HG03354 (cell line): ENCODE data around the gene MEIOB.

Experiments
- ATAC-seq: cut with Tn5 transposase; IDR thresholded peaks from one replicate; pipeline ENCODE4 v1.9.1; 2021; ENCODE audit warnings: mild to moderate bottlenecking; ENCODE audit not compliant: unreplicated experiment, poor library complexity, severe bottlenecking

Gene MEIOB

GRCh38 chr16:1791256-1791942 is 80.6 kb downstream of the MEIOB start:
- ATAC-seq, result no peak

GRCh38 chr16:1790611-1791255 is 81.2 kb downstream of the MEIOB start:
- ATAC-seq, result no peak

GRCh38 chr16:1790261-1790610 is 81.7 kb downstream of the MEIOB start:
- ATAC-seq, result no peak

GRCh38 chr16:1789643-1790045 is 82.3 kb downstream of the MEIOB start:
- no peak for ATAC-seq

GRCh38 chr16:1788708-1789100 is 83.3 kb downstream of the MEIOB start:
- ATAC-seq, result no peak

GRCh38 chr16:1788095-1788707 is 83.8 kb downstream of the MEIOB start:
- ATAC-seq, result no peak

GRCh38 chr16:1787322-1788094 is 84.5 kb downstream of the MEIOB start:
- ATAC-seq, result no peak

GRCh38 chr16:1787056-1787321 is 85.0 kb downstream of the MEIOB start:
- ATAC-seq, result no peak

- no peak for ATAC-seq
Measured at GRCh38 chr16:1786242-1787055, 85.5 kb downstream of the MEIOB start.

GRCh38 chr16:1785846-1786170 is 86.2 kb downstream of the MEIOB start:
- no peak for ATAC-seq

- ATAC-seq, result no peak
Measured at GRCh38 chr16:1784977-1785845, 86.8 kb downstream of the MEIOB start.
